GDM1 (cell line): ENCODE data around the gene SMG9.

Source experiments
- DNase-seq: peaks from one replicate; lab custom pipeline; 2025; lab: John Stamatoyannopoulos, UW

Gene SMG9

GRCh38 chr19:43754503-43755255, at the start of gene SMG9:
Gene SMG9, minus strand, starts transcription at chr19:43754962. Its CDS starts 4,221 bp downstream, at chr19:43750741.
- DNase-seq, result peak; percentile 96

GRCh38 chr19:43804432-43804831, 49.7 kb upstream of the SMG9 start:
- DNase-seq, result no peak

DNA sequence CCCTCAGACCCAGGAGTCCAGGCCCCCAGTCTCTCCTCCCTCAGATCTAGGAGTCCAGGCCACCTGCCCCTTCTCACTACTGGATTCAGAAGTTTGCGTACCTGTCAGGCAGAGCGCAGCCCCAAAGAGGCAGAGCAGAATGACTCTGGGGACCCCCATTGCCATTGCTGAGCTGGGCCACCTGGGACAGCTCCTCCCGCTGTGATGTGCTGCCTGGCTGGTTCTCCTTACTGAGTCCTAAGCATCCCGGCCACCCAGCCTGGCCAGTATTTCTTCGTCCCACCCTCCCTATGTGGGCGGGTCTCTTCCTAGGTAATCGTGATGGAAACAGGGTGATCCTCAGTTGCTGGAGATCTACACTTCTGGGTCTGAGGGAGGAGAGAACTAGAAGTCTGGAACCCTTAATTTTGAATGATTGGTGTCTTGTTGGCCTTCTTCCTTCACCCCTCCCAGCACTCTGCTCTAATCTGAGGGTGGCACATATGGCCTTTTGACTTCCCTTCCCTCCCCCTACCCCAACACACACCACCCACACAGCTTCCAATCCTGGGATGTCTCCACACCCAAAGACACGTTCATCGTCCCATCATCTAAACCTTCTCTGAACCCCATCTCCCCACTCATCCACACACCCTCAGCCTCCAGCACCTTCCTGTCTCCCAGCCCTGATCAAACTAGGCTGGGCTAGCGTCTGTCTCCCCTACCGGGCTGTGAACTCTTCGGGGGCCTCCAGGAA, 47.6 kb upstream of the SMG9 start, which contains the start of gene LYPD5:
Gene LYPD5 (minus strand): TSS at position 232 of the 736 bp plus-strand sequence. CDS start 67 bp downstream, at position 165.
- DNase-seq, result no peak

DNA sequence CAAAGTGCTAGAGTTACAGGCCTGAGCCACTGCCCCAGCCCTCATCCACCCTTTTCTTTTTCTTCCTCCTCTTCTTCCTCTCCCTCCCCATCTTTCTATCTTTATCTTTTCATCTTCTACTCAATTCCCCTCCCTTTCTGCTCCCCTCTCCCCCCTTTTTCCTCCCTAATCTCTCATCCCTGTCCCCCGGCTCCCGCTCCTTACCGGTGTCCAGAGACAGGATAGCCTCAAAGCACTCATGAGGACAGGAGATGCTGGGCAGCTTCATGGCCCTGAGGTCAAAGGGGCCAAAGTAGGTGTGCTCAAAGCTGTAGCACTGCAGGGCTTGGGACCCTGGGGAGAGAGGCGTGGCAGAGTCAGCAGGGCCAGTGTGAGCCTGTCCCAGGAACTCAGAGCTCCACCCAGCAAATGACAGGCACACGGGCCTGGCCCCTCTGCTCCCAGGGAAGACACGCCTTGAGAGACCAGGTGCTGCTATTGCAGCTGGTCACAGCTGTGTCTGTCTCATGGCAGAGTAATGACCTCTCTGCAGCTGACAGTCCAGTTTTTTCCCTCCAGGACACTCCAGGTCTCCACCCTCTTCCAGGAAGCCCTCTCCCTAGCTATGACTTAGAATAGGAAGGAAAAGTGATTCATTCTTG, 44.9 kb upstream of the SMG9 start:
- DNase-seq, result no peak

DNA sequence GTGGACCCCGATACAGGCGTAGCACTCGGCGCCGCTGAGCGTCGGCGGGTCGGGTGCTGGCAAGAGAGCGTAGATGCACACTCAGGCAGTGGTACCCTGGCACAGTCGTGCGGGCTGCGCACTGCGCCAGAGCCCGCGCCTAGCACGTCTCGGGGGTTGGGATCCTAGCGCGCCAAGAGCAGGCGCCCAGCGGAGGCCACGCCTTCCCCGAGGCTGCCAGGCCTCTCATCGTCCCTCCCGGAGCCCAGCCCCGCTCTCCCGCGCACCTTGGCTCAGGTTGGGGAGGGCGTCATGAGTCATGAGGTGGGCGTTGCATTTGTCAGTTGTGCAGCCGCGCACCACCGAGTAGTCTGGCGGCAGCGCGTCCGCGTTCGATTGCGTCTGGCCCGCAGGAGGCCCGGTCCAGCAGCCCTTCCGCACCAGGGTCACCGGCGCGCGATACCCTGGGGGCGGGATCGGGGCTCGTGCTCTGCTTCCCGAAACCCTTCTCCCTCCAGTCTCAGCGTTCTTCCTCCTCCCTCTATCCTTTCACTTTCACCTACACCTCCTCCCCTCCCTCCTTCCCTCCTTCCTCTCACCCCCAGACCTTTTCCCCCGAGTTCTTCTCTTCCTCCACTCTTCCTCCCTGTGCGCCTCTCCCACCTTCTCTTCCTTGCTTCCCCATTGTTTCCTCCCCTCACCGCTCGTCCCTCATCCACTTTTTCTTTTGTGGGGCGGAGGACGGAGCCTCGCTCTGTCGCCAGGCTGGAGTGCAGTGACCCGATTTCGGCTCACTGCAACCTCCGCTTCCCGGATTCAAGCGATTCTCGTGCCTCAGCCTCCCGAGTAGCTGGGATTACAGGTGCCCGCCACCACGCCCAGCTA, 44.0 kb upstream of the SMG9 start:
- no peak for DNase-seq

- DNase-seq, result no peak
Measured at GRCh38 chr19:43798026-43798545, 43.3 kb upstream of the SMG9 start.

- DNase-seq, result no peak
Measured at GRCh38 chr19:43797556-43797955, 42.8 kb upstream of the SMG9 start.

GRCh38 chr19:43797118-43797517, 42.4 kb upstream of the SMG9 start:
- DNase-seq, result no peak

- no peak for DNase-seq
Measured at GRCh38 chr19:43790587-43790986, 35.8 kb upstream of the SMG9 start.

- DNase-seq, result no peak
Measured at GRCh38 chr19:43789029-43789428, 34.3 kb upstream of the SMG9 start.

- no peak for DNase-seq
Measured at GRCh38 chr19:43786665-43787064, 31.9 kb upstream of the SMG9 start.

GRCh38 chr19:43784981-43785808, 30.4 kb upstream of the SMG9 start:
- DNase-seq, result peak; percentile 39

GRCh38 chr19:43784241-43784980, 29.6 kb upstream of the SMG9 start:
- DNase-seq, result peak; percentile 25

GRCh38 chr19:43783636-43784035, 28.9 kb upstream of the SMG9 start:
- DNase-seq, result no peak

- no peak for DNase-seq
Measured at GRCh38 chr19:43782689-43783231, 28.0 kb upstream of the SMG9 start.

- no peak for DNase-seq
Measured at GRCh38 chr19:43782311-43782660, 27.5 kb upstream of the SMG9 start.

GRCh38 chr19:43781630-43782310, 27.0 kb upstream of the SMG9 start:
- DNase-seq, result no peak

GRCh38 chr19:43780706-43781525, 26.2 kb upstream of the SMG9 start, which contains the start of gene KCNN4:
Gene KCNN4, minus strand, starts transcription at chr19:43780973. Its CDS starts 112 bp downstream, at chr19:43780861.
- peak; percentile 74 for DNase-seq
